Measurements from ENCODE around the gene FOXD2. TPM values are rescaled to one million over a fixed set of nuclear protein-coding genes. Genes with fewer than 3 reads are reported as not detected.

Gene FOXD2
- total RNA-seq, 6 experiments from 2014 or later: 0.19 to 0.31 (median 0.21) TPM

GRCh38 chr1:47402591-47402990 lies 35.3 kb upstream of the FOXD2 start:
- H3K4me3 Mint-ChIP-seq: no peak overlapping the region
- no peak for DNase-seq
- TF ChIP-seq, protein P1, sequence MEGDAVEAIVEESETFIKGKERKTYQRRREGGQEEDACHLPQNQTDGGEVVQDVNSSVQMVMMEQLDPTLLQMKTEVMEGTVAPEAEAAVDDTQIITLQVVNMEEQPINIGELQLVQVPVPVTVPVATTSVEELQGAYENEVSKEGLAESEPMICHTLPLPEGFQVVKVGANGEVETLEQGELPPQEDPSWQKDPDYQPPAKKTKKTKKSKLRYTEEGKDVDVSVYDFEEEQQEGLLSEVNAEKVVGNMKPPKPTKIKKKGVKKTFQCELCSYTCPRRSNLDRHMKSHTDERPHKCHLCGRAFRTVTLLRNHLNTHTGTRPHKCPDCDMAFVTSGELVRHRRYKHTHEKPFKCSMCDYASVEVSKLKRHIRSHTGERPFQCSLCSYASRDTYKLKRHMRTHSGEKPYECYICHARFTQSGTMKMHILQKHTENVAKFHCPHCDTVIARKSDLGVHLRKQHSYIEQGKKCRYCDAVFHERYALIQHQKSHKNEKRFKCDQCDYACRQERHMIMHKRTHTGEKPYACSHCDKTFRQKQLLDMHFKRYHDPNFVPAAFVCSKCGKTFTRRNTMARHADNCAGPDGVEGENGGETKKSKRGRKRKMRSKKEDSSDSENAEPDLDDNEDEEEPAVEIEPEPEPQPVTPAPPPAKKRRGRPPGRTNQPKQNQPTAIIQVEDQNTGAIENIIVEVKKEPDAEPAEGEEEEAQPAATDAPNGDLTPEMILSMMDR (IDR thresholded peaks at IDR 0.05): no peak
- peaks cover 27% of the 10 kb centered on the region for H3K4me1 Mint-ChIP-seq (ENCODE audit: low read depth)
- no peaks in the 10 kb centered on the region for H3K36me3 Mint-ChIP-seq (ENCODE audit: low read depth)
- no peaks in the 10 kb centered on the region for H3K9me3 Mint-ChIP-seq
- no peak overlapping the region for H3K27ac Mint-ChIP-seq
- H3K27me3 Mint-ChIP-seq (ENCODE audit: insufficient read depth): peaks cover 16% of the 10 kb centered on the region

DNA sequence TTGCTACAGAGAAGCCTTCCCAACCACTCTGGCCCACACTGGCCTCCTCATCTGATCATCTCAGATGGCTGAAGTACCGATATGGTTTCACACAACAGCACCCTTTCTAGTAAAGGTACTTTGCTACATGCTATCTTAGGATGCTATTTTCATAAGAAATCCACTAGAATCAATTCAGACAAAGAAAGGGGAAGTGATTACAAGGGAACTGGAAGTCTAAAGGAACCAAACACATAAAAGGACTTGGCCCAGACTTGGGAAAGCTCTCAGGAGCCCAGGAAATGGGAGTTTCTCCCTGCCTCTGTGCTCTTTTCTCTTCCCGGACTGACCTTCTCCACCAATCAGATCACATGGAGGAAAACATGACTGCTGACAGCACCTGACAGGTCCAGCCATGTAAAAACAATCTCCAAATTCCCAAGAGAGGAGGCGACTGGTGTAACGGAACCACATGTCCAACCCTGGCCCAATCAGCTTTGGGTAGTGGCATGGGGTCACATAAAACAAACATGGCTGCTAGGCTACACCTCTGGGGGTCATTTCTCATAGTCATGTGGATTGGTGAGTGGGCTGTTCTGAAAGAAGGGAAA lies 34.4 kb upstream of the FOXD2 start:
- Mint-ChIP-seq H3K4me3 (no peak overlapping the region), H3K36me3 (ENCODE audit: low read depth) (no peaks in the 10 kb centered on the region), H3K27ac (no peak overlapping the region), H3K4me1 (ENCODE audit: low read depth) (peaks cover 35% of the 10 kb centered on the region), H3K9me3 (no peaks in the 10 kb centered on the region), H3K27me3 (ENCODE audit: insufficient read depth) (peaks cover 16% of the 10 kb centered on the region)
- DNase-seq: no peak
- TF ChIP-seq, protein P1 (IDR thresholded peaks at IDR 0.05): no peak

DNA sequence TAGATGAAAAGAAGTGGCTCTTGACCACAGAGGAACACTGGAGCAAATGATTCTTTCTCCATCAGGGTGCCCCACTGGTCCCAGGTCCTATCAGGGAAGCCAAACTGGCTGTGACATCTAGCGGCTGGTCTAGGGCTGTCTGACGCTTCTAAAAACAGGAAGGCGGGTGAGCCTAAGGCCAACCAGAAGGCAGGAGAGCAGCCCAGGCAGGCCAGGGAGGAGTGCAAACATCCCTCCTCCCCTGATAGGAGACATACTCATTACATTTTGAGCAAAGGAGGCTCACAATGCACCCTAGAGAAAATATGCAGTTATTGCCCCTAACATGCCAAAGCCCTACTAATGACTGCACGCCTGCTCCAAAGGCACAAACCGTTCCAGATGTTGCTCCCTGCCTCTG lies 32.1 kb upstream of the FOXD2 start:
- no peaks in the 10 kb centered on the region for H3K9me3 Mint-ChIP-seq
- H3K4me1 Mint-ChIP-seq (ENCODE audit: low read depth): peaks cover 58% of the 10 kb centered on the region
- TF ChIP-seq, protein P1 (IDR thresholded peaks at IDR 0.05): no peak
- H3K36me3 Mint-ChIP-seq (ENCODE audit: low read depth): no peaks in the 10 kb centered on the region
- no peak for DNase-seq
- H3K4me3 Mint-ChIP-seq: no peak overlapping the region
- peaks cover 10% of the 10 kb centered on the region for H3K27me3 Mint-ChIP-seq (ENCODE audit: insufficient read depth)
- H3K27ac Mint-ChIP-seq: no peak overlapping the region

DNA sequence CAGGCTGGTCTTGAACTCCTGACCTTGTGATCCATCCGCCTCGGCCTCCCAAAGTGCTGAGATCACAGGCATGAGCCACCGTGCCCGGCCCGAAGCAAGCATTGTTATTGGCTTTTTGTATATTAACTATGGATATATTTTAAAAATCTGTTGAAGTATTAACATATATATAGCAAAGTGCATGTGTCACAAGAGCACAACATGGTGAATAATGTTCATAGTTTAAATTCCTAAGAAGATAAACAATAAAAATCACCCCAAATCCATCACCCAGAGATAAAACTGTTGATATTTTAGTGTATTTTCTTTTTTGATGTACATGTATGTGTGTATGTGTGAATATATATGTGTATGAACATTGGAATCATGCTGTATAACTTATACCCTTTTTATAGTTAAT lies 30.9 kb upstream of the FOXD2 start:
- Mint-ChIP-seq H3K27me3 (ENCODE audit: insufficient read depth) (peaks cover 4% of the 10 kb centered on the region), H3K4me3 (no peak overlapping the region), H3K9me3 (no peaks in the 10 kb centered on the region), H3K36me3 (ENCODE audit: low read depth) (no peaks in the 10 kb centered on the region), H3K4me1 (ENCODE audit: low read depth) (peaks cover 71% of the 10 kb centered on the region), H3K27ac (no peak overlapping the region)
- TF ChIP-seq, protein P1 (IDR thresholded peaks at IDR 0.05): no peak
- no peak for DNase-seq

DNA sequence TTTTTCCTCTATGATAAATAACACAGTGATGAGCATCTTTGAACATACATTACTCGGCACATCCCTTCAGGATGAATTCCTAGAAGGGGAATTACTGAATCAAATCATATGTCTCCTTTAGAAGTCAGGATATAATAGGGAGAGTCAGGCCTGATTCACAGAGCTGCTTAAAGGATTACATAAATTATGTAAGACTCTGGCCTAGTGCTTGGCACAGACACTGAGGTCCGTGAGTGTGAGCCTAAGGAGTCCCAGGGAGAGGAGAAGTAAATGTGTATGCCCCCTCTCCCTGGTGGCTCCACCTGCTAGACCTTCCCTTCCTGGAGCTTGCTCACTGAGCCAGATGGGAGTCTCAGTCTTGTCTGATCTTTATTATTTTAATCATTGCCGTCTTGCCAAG lies 30.4 kb upstream of the FOXD2 start:
- Mint-ChIP-seq H3K27ac (peak overlapping the region; percentile 89), H3K4me1 (ENCODE audit: low read depth) (peaks cover 75% of the 10 kb centered on the region)
- DNase-seq: peak; percentile 49

More for the DNA sequence above, 30.4 kb upstream of the FOXD2 start:
- H3K9me3 Mint-ChIP-seq: no peaks in the 10 kb centered on the region
- peaks cover 4% of the 10 kb centered on the region for H3K27me3 Mint-ChIP-seq (ENCODE audit: insufficient read depth)
- H3K36me3 Mint-ChIP-seq (ENCODE audit: low read depth): no peaks in the 10 kb centered on the region
- TF ChIP-seq, protein P1 (IDR thresholded peaks at IDR 0.05): no peak
- no peak overlapping the region; the same call in 1 of the 2 replicates for H3K4me3 Mint-ChIP-seq
